Amygdala (tissue), 56 donors: ENCODE results near the gene PUDP.

Experiments used
- DNase-seq, 56 donors: peaks; one replicate each; lab custom pipeline; 2025; lab: John Stamatoyannopoulos, UW

Gene PUDP

GRCh38 chrX:7077241-7078230 lies 70.4 kb downstream of the PUDP start:
- DNase-seq, result no peak

- DNase-seq, result no peak
Observed at GRCh38 chrX:7076245-7076661, 71.7 kb downstream of the PUDP start.

- DNase-seq, result no peak
Observed at GRCh38 chrX:7074908-7075204, 73.1 kb downstream of the PUDP start.

DNA sequence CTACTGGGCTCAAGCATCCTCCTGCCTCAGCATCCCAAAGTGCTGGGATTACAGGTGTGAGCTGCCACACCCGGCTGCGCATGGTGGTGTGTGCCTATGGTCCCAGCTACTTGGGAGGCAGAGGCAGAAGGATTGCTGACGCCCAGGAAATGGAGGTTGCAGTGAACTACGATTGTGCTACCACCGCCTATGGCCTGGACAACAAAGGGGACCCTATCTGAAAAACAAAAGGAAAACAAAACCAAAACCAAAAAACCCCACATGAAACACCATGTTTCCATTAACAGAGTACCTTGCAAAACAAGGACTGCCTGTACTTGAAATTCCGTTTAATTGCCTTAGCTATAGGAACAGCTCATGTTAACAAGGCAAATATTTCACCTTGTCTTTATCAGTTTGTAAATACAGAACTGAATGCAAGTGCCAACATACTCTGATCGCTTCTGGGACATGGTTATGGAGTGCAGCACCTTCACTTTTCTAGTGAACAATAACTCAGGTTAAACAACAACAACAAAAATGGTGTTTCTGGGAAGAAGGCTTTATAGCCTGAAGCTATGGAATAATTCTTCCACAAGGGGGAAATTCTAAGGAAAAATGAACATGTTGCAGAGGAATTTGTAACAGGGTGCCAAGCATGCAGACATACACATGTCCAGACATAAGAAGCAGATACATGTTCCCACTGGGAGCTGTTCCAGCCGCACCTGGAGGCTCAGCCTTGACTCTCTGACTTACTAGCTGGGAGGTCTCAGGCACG lies 73.6 kb downstream of the PUDP start:
- no peak for DNase-seq

DNA sequence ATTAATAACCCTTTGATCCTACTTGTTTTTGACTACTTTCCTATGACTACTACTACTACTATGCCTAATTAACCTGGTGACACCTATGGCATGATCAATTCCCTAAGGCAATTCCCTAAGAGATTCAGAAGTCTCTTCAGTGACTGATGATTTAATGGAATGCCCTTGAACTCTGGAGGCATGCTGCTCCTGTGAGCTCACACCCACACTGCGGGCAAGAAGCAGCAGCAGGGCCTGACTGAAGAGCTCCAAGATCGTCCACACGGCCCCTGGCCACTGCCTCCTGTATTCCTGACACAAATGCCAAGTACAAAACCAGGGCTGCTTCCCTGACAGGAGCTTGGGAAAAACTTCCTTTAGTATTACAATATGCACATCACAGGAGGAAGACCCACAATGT lies 74.6 kb downstream of the PUDP start:
- DNase-seq, result no peak

DNA sequence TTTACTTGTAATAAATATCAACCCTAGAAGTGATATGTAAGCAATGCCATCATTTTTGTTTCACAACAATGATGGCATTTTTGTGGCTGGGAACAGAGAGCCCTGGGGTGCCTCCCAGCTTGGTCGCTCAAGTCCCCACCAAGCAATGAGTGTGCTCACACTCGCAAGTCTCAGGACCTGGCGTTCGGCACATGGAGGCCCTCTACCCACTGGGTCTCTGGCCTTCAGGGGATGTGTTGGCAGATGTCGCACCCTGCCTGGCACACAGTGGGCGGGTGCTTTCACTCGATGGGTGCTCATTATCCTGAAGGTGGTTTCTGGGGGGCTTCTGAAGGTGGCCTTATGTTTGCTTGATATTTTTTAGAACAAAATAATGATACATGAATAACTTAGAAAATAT lies 75.1 kb downstream of the PUDP start:
- no peak for DNase-seq

DNA sequence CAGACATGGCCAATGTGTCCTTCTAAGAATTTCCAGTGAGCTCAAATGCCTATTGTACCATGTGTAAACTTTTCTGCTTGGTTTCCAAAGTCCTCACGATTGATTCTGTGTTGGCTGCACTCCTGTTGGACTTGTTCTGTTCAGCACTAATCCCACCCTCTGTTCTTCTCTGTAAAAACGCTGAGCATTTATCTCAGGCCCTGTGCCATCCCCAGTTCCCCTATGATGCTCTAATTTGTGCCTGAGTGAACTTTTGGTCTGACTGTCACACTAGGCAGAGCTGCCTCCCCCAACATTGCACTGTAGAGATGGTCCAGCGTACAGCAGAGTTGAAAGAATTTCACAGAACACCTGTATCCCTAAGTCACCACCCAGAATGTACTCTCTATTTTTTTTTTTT lies 76.6 kb downstream of the PUDP start:
- no peak for DNase-seq

DNA sequence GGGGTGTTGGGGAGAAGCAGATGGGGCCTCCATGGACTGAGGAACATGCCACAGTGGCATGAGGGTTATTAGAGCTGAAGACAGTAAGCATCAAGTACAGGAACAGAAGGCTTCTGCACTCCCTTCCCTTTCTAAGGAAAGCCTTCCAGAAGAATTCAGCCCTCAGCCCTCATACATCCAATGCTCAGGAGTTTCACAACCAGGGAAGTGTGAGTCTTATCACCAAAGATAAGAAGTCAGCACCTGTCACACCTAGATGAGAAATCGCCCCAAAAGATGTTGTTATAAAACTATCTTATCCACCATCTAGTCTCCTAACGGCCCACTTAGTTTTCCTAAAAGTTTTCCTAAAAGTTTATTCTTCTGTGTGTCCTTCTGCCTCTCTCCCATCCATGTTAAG lies 78.4 kb downstream of the PUDP start:
- DNase-seq, result no peak

DNA sequence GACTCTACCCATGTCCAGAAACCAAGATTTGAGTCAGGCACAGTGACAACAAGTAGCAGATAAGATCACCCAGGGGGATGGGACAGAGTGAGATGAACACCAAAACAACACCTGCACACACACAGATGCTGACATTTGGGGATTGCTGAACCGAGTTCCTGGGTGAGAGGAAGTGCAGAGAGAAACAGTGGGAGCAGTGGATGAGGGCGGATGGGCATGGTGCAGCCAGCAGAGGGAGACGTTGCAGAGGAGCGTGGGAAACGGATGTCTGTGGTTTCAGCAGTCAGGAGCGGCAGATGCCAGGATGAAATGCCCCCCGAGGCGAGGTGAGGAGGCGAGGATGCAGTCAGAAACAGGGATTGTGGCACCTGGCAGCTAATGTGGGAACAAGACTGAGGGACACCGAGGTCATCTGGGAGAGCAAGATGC lies 79.0 kb downstream of the PUDP start:
- DNase-seq, result no peak

DNA sequence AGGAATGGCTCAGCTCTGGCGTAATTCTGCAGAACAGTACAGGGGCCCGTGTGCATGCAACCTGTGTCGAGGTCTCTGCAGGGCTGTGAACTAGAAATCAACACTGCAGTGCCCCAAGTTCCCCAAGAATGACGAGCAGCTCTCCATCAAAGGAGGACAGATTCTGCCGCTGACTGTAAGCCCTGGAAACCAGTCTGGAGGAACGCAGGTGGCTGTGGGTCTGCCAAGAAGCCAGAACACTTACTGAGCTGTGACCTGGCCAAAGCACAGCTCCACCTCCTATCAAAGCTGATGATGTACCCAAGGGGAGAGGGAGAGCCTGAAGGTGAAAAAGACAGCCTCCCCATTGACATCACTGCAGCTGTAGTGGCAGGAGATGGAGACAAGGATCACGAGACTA lies 80.7 kb downstream of the PUDP start:
- no peak for DNase-seq

DNA sequence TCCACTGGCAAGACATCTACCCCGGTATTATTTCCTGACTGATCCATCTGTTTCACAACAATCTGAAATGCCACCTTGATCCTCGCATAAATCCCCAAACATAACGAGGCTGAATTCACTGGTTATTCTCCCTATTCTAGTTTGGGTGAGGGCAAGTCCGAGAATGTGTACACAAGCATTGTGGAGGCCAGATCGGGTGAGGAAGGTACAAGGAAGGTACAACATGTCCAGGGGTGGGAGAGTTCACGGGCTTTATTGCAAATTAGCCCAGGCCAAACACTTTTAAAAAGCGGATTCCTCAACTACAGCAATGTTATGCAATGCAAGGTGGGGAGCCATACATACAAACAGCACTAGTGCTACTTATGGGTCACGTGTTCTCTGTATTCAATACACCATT lies 82.5 kb downstream of the PUDP start:
- DNase-seq, result no peak

DNA sequence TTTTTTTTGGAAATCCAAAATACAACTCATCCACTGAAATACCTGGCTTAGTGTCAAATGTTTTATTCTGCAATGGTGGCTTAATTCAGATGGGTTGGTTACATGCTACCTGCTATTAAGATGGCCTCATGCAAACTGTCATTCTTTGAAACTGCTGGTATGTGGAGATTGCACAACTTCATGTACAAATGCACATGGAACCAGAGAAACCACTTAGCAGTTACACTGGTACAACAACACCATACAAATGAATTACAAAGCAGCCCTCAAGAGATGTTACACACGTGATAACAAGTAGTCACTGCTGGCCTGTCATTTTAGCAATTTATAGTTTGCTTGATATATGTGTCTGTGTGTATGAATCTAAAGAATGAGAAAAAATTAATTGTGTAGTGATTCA lies 85.0 kb downstream of the PUDP start:
- no peak for DNase-seq

GRCh38 chrX:7062276-7062675 lies 85.7 kb downstream of the PUDP start:
- DNase-seq, result no peak

GRCh38 chrX:7061429-7061828 lies 86.5 kb downstream of the PUDP start:
- no peak for DNase-seq

GRCh38 chrX:7060444-7060843 lies 87.5 kb downstream of the PUDP start:
- no peak for DNase-seq

- DNase-seq, result no peak
Observed at GRCh38 chrX:7059859-7060258, 88.1 kb downstream of the PUDP start.

DNA sequence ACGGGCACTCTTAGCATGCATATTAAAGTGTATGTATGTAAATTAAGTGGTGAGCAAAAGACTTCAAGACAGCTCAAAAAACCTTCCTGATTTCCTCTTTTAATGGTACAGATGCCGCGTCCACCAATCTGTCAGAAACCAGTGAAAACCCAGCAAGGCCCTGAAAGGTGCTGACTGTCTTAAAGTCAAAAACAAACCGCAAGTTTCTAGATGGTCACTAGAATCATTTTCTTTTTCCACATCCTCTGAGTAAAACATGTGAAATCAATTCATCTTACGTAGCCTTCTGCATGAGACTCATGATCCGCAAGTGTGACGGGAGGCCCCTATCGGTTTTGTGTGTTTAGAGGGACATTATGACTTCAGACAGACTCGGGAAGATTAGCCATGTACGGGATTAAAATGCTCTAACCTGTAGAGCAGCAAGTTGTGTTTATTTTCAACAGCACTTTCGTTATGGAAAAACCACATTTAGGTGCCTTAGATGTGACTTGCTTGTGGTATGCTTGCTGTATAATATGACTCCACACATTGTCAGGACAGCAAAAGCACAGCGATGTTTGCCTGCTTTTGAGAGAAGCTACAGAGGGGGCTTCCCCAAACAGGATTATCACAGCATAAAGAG lies 88.6 kb downstream of the PUDP start:
- no peak for DNase-seq

DNA sequence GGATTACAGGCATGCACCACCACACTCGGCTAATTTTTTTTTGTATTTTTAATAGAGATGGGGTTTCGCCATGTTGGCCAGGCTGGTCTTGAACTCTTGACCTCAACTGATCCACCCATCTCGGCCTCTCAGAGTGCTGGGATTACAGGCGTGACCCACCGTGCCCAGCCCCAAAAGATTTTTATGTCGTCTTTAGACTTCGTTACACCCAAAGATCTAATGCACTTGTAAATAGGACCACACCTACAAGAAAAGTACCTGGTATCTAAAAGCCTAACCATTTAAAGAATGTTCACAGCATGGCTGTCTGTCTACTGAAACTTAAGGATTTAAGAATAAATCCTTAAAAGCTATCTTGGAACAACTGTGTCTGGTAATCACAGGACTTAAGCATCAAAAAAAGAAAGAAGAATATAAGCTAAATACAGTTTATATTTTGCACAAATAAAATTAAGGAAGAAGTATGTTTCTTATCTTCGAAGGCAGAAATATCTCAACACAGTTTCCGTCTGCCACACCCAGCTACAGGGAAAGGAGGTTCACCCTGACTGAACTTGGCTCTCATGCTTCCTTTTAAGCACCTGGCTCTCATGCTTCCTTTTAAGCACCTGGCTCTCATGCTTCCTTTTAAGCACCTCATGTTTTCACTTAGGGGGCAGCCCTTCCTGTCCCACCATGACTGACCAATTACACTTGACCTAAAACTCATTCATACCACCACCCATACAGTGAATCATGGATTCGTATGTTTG lies 92.4 kb downstream of the PUDP start:
- DNase-seq, result no peak

DNA sequence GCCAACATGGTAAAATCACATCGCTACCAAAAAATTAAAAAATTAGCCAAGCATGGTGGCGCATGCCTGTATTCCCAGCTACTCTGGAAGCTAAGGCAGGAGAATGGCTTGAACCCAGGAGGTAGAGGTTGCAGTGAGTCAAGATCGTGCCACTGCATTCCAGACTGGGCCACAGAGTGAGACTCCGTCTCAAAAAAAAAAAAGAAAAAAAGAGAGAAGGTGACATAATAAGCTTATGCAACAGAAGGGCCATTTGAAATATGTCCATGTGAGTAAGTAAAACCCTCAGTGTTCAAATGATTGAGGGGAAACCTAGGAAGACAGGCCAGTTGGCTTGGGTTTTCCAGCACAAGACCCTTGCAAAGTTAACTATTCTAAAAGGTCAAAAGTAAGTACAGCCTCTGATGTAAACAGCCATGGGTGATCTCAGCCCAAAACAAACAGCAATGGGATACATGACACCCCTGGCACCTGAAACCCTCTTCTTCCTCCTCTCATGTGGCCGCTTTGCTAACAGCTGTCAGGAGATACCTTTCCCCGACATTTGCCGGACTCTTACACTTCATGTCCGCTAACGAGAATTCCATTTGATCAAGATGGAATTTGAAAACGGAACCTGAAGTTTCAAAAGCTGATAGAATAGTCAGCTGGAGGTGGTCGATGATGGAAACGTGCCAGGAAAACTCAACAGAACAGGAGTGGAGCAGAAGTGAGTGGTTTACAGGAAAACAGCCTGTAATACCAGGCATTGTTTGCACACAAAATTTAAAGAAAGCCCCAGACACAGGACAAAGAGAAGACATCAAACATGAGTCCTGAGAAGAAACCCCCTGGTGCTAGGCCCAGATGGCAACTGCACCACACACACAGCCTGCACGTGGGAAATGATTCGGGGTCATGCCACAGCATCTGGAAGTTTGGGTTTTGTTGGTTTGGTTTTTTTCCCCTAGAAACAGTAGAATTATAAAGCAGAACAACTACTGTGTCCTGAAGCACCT lies 93.4 kb downstream of the PUDP start:
- no peak for DNase-seq
